ENCODE data around the gene TNS4.

TNS4 gene

GRCh38 chr17:40472733-40473452 lies 28.5 kb downstream of the TNS4 start:
- DNase-seq (ENCODE audit: low read depth) = no peak

GRCh38 chr17:40471846-40472732 lies 29.3 kb downstream of the TNS4 start:
- no peak for DNase-seq (ENCODE audit: low read depth)

DNA sequence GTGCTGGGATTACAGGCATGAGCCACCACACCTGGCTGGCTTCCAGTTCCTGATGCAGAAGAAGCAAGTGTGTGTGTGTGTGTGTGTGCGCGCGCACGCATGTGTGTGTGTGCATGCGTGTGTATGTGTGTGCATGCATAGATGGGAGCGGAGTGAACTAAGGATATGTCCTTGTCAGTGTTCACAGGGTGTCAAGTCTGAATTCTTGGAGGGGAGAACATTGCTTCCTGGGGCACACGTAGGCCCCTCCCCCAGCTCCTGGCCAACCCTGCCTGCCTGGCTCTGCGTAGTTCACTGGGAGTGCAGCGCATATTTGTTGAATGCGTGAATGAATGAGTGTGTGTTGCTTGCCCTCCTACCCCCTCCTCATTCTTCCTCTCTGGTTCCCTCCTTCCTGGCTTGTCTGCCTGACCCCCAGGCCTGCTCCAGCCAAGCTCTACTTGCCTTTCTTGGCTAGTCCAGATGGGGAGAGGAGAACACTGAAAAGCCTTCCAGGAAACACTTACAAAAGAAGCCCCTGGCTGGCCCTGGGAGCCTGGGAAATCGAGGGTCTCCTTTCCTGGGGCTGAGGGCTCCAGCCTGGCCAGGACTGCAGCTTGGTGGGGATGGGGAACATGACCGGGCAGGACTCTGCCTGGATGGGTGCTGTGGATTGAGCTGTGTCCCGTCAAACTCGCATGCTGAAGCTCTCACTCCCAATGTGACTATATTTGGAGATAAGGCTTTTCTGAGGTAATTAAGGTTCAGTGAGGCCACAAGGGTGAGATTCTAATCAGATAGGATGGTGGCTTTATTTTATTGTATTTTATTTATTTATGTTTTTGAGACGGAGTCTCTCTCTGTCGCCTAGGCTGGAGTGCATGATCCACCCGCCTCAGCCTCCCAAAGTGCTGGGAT lies 30.2 kb downstream of the TNS4 start:
- DNase-seq (ENCODE audit: low read depth) = no peak

DNA sequence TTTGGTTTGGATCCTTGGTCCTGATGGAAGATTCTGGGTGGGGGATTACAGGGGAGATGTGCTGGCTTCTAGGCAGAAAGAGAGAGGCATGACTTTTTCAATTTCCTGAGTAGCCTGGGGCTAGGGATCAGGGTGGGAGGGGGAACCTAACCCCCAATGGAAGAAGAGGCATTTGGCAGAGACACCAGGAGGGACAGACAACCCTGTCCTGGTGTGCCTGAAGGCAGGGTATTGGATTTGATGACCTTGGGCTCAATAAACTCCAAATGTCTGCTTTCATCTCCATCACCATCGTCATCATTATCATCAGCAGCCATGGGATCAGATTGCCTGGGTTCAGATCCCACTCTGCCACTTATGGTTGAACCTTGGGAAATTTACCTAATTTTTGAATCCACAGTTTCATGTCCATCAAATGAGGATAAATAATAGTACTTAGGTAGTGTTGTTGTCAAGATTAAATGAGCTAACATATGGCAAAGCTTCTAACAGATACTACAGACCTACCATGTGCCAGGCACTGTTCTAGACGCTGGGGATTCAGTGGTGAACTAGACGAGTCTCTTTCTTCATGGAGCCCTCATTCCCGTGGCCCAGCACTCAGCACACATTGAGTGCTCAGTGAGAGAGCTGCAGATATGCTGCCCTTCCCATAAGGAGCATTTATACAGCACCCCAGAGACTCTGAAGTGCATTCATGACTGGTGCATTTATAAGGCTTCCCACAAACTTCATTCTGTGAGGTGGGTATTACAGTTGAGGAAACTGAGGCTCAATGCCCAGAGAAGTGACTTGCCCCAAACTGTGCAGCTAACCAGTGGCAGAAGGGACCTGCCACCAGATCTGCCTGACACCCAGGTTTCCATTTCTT lies 31.4 kb downstream of the TNS4 start:
- no peak for DNase-seq (ENCODE audit: low read depth)

GRCh38 chr17:40468560-40468959 lies 32.9 kb downstream of the TNS4 start:
- no peak for DNase-seq (ENCODE audit: low read depth)

DNA sequence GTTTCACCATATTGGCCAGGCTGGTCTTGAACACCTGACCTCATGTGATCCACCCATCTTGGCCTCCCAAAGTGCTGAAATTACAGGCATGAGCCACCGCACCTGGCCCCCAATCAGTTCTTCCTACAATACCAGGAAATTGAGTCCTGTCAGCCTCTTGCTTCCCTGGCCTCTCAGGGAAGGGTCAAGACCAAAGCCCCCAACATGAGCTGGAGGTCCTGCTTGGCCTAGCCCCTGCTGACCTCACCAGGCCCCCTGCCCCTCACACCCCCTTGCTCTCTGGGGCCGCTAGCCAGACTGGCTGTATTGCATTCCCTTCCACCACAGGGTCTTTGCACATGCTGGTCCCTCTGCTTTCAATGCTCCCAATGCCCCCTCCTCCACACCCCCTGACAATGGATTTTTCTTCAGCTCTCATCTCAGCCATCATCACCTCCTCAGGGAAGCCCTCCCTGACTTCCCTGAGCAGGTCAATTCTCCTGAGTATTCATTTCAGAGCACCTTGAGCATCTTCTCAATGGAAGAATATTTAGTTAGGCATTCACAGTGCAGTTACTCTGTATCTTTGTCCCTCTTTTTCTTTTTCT lies 34.0 kb downstream of the TNS4 start:
- no peak for DNase-seq (ENCODE audit: low read depth)

GRCh38 chr17:40466298-40466971 lies 35.0 kb downstream of the TNS4 start:
- DNase-seq (ENCODE audit: low read depth) = no peak

DNA sequence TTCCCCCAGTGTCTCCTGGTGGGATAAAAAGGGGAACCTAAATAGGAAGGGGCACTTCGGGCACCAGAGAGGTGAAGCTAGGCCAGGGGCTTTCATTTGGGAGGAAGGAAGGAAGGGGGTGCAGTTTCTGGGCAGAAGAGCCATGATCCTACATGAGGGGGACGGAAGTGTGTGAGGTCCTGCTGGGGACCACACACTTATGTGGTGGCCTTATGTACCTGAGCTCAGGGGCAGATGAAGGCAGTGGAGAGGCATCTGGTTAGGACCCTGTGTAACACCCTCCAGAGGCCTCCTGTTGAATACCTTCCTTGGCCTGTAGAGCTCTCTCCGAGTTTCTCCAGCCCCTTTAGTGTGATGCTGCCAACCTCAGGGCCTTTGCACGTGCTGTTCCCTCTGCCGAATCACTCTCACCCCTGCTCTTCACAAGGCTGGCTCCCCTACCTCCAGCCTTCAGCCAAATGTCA lies 37.0 kb downstream of the TNS4 start:
- DNase-seq (ENCODE audit: low read depth) = no peak

GRCh38 chr17:40463122-40463550 lies 38.3 kb downstream of the TNS4 start:
- DNase-seq (ENCODE audit: low read depth) = no peak

GRCh38 chr17:40462343-40463121 lies 38.9 kb downstream of the TNS4 start:
- no peak for DNase-seq (ENCODE audit: low read depth)

- no peak for DNase-seq (ENCODE audit: low read depth)
Measured at GRCh38 chr17:40461732-40462342, 39.6 kb downstream of the TNS4 start.

DNA sequence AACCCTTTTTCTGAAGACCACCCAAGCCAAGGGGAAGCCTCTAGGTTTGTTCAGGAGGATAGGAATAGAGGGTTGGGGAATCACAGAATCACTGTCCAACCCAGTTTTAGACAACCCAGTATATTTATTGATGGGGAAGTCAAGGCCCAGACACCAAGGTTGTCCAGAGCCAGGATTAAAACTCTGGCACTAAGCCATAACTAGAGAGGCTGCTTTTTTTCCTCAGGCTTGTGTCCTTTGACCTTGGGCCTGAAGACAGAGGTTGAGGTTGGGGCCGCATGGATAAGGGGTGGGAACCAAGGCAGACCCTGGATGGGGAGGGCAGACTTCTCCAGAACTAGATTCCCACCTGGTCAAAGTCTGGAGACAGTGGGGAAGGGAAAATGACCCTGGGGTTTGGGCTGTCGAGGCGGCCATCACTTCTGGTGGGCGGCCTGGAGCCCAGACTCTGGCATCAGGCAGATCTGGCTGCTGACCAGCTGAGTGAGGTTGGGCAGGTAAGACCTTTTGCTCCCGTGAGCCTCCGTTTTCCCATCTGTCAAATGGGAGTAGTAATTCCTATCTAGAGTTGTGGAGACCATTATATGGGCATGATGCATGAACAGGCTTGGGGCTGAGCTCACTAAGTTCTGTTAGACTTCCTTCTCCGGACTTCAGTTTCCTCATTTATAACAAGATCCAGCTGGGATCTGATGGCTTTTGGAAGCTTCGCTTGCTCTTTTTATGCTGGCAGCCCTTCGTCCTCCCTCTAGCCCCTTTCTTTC lies 40.3 kb downstream of the TNS4 start:
- DNase-seq (ENCODE audit: low read depth) = no peak

- DNase-seq (ENCODE audit: low read depth) = no peak
Measured at GRCh38 chr17:40460604-40460967, 40.8 kb downstream of the TNS4 start.

DNA sequence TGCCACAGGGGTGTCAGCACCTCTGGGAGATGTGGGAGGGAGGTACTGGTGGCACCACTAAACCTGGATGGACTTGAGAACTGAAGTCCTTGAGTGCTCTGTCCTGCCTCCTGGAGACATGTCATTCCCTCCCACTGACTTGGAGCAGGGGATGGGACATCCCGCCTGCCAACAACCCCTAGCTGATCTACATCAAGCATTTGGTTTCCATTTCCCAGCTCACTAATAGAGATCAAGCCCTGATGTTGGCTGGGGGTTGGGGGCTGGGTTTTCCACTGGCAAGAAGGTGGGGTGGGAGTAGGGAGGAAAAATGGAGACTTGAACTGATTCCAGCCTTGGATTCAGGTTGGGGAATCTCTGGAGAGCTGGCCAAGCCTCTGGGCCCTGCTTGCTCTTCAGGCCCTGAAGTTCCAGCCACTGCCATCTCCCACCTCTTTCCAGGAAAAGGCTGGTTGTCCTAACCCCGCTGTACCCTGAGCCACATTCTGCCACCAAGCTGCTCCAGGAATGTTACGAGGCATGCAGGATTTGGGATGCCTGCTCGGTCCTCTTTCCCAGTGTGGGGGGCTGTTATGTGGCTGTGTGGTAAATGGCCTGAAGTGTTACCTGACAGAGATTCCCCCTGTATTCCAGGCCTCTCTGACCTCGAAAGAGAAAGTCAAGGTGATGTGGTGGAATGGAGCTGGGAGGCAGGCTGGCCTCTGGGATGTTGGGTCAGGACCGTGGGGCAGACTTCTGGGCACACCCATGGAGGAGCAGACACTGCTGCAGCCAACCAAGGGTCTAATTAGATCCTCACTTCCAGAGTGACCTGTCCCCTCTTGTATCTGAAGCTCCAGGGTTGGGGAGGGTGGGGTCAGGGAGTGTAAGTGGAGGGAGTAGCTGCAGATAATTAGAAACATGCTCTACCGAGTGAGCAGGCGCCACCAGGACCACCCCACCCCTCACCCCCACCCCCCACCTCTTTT lies 41.5 kb downstream of the TNS4 start:
- DNase-seq (ENCODE audit: low read depth) = no peak

GRCh38 chr17:40458851-40459482 lies 42.5 kb downstream of the TNS4 start:
- DNase-seq (ENCODE audit: low read depth) = no peak

GRCh38 chr17:40457964-40458791 lies 43.2 kb downstream of the TNS4 start:
- no peak for DNase-seq (ENCODE audit: low read depth)

Data from activated T-cell treated with anti-CD3 and anti-CD28 coated beads for 48 hours (primary cell).